HG03103 (cell line): Measurements from ENCODE around the gene NCMAP.

Experiments used
- ATAC-seq: cut with Tn5 transposase; IDR thresholded peaks from one replicate; pipeline ENCODE4 v1.9.1; 2021; ENCODE audit warnings: low read depth; ENCODE audit not compliant: unreplicated experiment

Gene NCMAP

DNA sequence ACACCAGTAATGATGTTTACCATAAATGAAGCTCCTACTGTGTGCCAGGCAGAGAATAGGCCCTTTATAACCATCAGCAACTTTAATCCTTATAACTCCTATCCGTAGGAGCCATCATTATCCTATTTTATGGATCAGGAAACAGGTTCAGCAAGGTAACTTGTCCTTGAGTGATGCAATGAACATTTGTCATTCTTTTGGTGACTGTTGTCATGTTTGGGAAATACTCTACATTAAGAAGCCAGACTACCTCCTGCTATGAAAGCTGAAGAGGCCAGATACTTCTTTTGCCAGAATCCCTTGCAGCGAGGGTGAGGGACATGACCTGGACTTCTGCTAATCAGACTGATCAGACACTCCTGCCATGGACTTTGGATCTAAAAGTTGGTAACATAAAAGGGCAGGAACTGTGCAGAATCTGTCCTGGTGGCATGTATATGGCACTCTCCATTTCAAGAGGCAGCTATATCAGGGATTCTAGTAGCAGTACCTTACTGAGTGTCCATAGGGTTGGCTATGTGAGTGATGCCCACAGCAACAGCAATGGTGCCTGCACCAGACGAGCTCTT is 54.1 kb downstream of the NCMAP start:
- no peak for ATAC-seq

DNA sequence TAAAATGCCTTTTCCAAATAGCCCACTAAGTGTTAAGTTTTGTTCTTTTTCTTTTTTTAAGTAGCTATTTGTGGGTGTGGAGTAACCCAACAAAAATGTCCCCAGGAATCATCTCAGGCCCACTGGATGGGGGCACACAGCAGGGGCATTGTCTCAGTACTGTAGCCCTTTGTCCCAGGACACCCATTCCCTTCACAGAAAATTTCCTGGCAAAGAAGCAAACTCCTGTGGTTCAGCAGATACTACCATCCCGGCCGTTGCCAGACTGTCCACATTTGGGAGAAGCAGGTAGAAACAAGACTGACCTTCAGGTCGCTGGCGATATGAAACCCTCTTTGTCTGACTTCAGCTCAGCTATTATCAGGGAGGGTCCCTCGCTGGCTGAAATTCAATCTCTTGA is 63.5 kb downstream of the NCMAP start:
- ATAC-seq: no peak

GRCh38 chr1:24620678-24621077 is 64.8 kb downstream of the NCMAP start:
- no peak for ATAC-seq

GRCh38 chr1:24621121-24621520 is 65.2 kb downstream of the NCMAP start:
- no peak for ATAC-seq

GRCh38 chr1:24622218-24622617 is 66.3 kb downstream of the NCMAP start:
- ATAC-seq: no peak

DNA sequence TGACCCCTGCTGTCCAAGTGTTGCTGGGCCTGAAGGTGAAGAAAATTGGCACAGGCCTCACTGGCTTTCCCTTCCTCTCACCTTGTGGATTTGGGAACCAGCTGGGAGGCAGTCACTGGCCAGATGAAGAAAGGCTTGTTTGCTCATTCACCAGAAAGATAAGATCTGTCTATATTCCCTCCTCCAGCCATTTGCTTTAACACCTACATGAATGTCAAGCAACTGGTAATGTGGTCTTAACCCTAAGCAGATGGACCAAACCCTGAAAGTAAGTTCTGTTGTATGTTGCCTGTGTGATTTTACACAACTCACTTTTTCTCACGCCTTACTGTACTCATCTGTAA is 76.9 kb downstream of the NCMAP start:
- no peak for ATAC-seq

- ATAC-seq: no peak
Measured at GRCh38 chr1:24635195-24635843, 79.4 kb downstream of the NCMAP start.

- ATAC-seq: no peak
Measured at GRCh38 chr1:24636661-24637357, 80.9 kb downstream of the NCMAP start.

GRCh38 chr1:24639094-24639493 is 83.2 kb downstream of the NCMAP start:
- ATAC-seq: no peak

DNA sequence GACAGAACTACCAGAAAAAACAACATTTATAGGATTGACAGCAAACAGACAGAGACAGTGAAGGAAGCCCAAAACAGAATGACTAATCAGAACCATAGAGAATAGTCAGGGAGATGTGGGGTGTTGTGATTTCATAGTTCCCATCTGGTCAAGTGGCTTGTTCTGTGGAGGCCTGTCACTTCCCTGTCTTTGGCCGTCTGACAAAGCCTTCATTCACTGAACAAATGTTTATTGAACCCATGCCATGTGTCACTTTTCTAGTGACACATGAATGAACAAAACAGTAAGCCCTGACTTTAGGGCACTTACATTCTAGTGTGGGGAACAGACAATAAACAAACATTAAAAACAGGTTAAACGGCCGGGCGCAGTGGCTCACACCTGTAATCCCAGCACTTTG is 84.0 kb downstream of the NCMAP start:
- ATAC-seq: no peak

- ATAC-seq: no peak
Measured at GRCh38 chr1:24640288-24640687, 84.4 kb downstream of the NCMAP start.

DNA sequence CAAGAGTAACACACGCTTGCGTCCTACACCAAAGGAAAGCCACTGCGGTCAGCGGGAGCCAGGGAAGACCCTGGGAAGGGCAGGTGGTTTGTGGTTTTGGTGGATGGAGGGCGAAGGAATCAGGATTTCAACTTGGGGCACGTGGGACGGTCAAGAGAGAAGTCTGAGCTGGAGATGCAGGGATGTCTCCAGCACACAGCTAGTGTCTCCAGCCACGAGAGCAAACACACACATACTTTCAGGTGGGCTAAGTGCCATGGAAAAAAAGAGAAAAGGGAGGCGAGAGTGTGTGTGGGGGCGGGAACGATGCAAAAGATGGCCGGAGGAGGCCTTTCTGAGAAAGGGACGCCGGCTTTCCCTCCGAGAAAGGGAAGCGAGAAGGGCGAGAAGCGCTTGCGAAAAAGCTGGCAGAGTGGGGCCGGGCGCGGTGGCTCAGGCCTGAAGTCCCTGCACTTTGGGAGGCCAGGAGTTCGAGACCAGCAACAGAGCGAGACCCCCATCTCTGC is 85.8 kb downstream of the NCMAP start:
- ATAC-seq: no peak

GRCh38 chr1:24642481-24643362 is 86.8 kb downstream of the NCMAP start, which contains the start of gene SRRM1:
TSS of gene SRRM1 (plus strand) at chr1:24643302. CDS start at chr1:24643327, 25 bp downstream.
- peak; percentile 81 for ATAC-seq

GRCh38 chr1:24643363-24644099 is 87.6 kb downstream of the NCMAP start:
- ATAC-seq: peak; percentile 21

DNA sequence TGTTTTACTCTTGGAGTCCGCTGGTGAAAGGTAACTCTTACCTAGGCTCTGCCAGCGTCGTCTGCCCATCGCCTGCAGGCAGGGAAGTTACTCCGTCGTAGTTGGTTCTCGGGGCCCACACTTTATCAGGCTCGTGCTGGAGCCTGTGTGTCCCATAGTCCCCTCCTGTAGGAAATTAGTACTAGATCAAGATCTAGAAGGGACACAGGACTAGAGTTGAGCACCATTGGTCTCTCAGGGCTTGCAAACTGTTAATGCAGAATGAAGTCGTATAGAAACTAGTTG is 88.2 kb downstream of the NCMAP start:
- ATAC-seq: no peak

- ATAC-seq: no peak
Measured at GRCh38 chr1:24648919-24649318, 93.0 kb downstream of the NCMAP start.

GRCh38 chr1:24652382-24652781 is 96.5 kb downstream of the NCMAP start:
- ATAC-seq: no peak

GRCh38 chr1:24654010-24654409 is 98.1 kb downstream of the NCMAP start:
- no peak for ATAC-seq

GRCh38 chr1:24656046-24656445 is 100.2 kb downstream of the NCMAP start:
- no peak for ATAC-seq

DNA sequence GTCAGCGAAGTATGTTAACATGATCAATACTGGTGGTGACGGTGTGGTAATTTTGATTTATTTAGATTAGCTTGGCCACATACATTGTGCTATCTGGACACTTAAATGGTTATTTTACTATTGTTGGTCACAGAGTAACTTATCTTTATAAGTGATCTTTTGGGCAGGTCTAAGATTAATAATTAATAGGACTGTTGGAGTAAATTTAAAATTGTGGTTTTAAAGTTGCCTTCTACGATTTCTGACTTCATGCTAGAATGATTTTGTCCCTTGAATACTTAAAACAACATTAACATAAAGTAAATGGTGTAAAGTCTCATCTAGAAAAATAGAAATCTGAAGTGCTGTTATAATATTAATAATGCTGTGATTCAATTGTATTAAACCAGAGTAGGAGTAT is 101.9 kb downstream of the NCMAP start:
- ATAC-seq: no peak
